Activated naive CD8-positive, alpha-beta T cell treated with anti-CD3 and anti-CD28 coated beads, Interleukin-2, amount 50 U/mL, for 16 hours (primary cell): Measurements from ENCODE around the gene EDA.
"Not testable (repeated sequence)": the region's sequence is repeated elsewhere in the genome, so short reads cannot be mapped to it uniquely, and the experiment has no call there.

Source experiments
- DNase-seq: peaks from one replicate; pipeline ENCODE4 v3.0.0-alpha.2; 2020; ENCODE audit warnings: low read depth, low spot score

The EDA gene

GRCh38 chrX:69746051-69746450 is 130.1 kb downstream of the EDA start:
- DNase-seq, result no peak

GRCh38 chrX:69748055-69748454 is 132.1 kb downstream of the EDA start:
- no peak for DNase-seq

- no peak for DNase-seq
These were observed 144.2 kb downstream of the EDA start for GRCh38 chrX:69759921-69760625.

GRCh38 chrX:69761633-69762032 is 145.7 kb downstream of the EDA start:
- no peak for DNase-seq

GRCh38 chrX:69762340-69762739 is 146.4 kb downstream of the EDA start:
- DNase-seq, result no peak

GRCh38 chrX:69793260-69793935 is 177.5 kb downstream of the EDA start:
- no peak for DNase-seq

- DNase-seq, result no peak
These were observed 179.8 kb downstream of the EDA start for GRCh38 chrX:69795702-69796101.

- DNase-seq, result no peak
These were observed 191.5 kb downstream of the EDA start for GRCh38 chrX:69807400-69807799.

- DNase-seq, result no peak
These were observed 192.5 kb downstream of the EDA start for GRCh38 chrX:69808375-69808774.

- no peak for DNase-seq
These were observed 197.8 kb downstream of the EDA start for GRCh38 chrX:69813677-69814076.

- DNase-seq, result no peak
These were observed 199.2 kb downstream of the EDA start for GRCh38 chrX:69815063-69815462.

GRCh38 chrX:69815519-69815918 is 199.6 kb downstream of the EDA start:
- DNase-seq, result no peak

- no peak for DNase-seq
These were observed 228.7 kb downstream of the EDA start for GRCh38 chrX:69844636-69845035.

- not testable (repeated sequence) for DNase-seq
These were observed 244.1 kb downstream of the EDA start for GRCh38 chrX:69859999-69860398.

- DNase-seq, result no peak
These were observed 260.3 kb downstream of the EDA start for GRCh38 chrX:69876221-69876620.

GRCh38 chrX:69884210-69884609 is 268.3 kb downstream of the EDA start:
- no peak for DNase-seq

- no peak for DNase-seq
These were observed 280.1 kb downstream of the EDA start for GRCh38 chrX:69896046-69896445.

GRCh38 chrX:69900491-69900890 is 284.6 kb downstream of the EDA start:
- DNase-seq, result no peak

GRCh38 chrX:69906447-69906846 is 290.5 kb downstream of the EDA start:
- no peak for DNase-seq

- DNase-seq, result no peak
These were observed 298.9 kb downstream of the EDA start for GRCh38 chrX:69914781-69915180.

GRCh38 chrX:69919749-69920148 is 303.8 kb downstream of the EDA start:
- DNase-seq, result no peak

GRCh38 chrX:69932323-69932722 is 316.4 kb downstream of the EDA start:
- no peak for DNase-seq

- DNase-seq, result no peak
These were observed 332.4 kb downstream of the EDA start for GRCh38 chrX:69948276-69948797.
